Bronchial epithelial cell (primary cell): ENCODE data around the gene GDF15. TPM values are rescaled to one million over a fixed set of nuclear protein-coding genes. Genes with fewer than 3 reads are reported as not detected.
A peak's percentile ranks its signal among the peaks of the same experiment; 100 is the strongest.

ENCODE experiments used
- DNase-seq: peaks from one replicate; pipeline ENCODE4 v3.0.0-alpha.2; 2010; ENCODE audit warnings: low read depth
- FAIRE-seq: peaks from 2 replicates; lab custom pipeline; 2011; peaks lifted over from hg19 to GRCh38; lab: Jason Lieb, UNC
- H3K27me3 ChIP-seq: 2 replicates; pipeline ENCODE4 v1.5.1; 2011; ENCODE audit warnings: low read length; ENCODE audit not compliant: control insufficient read depth, insufficient read depth
- H3K36me3 ChIP-seq: 2 replicates; pipeline ENCODE4 v1.5.1; 2011; ENCODE audit warnings: low read length; ENCODE audit not compliant: control insufficient read depth, insufficient read depth
- H3K4me3 ChIP-seq: 2 replicates; pipeline ENCODE4 v1.5.1; 2011; ENCODE audit warnings: mild to moderate bottlenecking, low read depth, low read length, control low read depth
- CTCF ChIP-seq: IDR thresholded peaks from 2 replicates; pipeline ENCODE4 v1.5.1; 2011; ENCODE audit warnings: mild to moderate bottlenecking, moderate library complexity, low read length, control low read depth, inconsistent platforms; ENCODE audit not compliant: insufficient read depth, severe bottlenecking
- total RNA-seq: library from RNA; depleted of rRNA; stranded (reverse); fragments of >200 nt; gene quantifications from 2 replicates; pipeline ENCODE4 v1.2.1, GENCODE V29; 2014

Gene GDF15
- total RNA-seq, 1 donor from 2014 or later: 123 TPM

GRCh38 chr19:18422530-18423191 lies 36.7 kb downstream of the GDF15 start:
- H3K4me3 ChIP-seq: no peak overlapping the region
- FAIRE-seq (no peak), DNase-seq (no peak)
- no peaks in the 10 kb centered on the region for H3K27me3 ChIP-seq
- TF ChIP-seq CTCF: no peak
- no peaks in the 10 kb centered on the region for H3K36me3 ChIP-seq

GRCh38 chr19:18423258-18424020 lies 37.5 kb downstream of the GDF15 start:
- Histone ChIP-seq H3K27me3 (no peaks in the 10 kb centered on the region), H3K36me3 (no peaks in the 10 kb centered on the region), H3K4me3 (no peak overlapping the region)
- FAIRE-seq: no peak
- DNase-seq: no peak
- TF ChIP-seq CTCF: no peak

- Histone ChIP-seq H3K36me3 (no peaks in the 10 kb centered on the region), H3K27me3 (no peaks in the 10 kb centered on the region), H3K4me3 (no peak overlapping the region)
- DNase-seq: no peak
- FAIRE-seq: no peak
- no peak for TF ChIP-seq CTCF
Observed at GRCh38 chr19:18424122-18424889, 38.3 kb downstream of the GDF15 start.

- TF ChIP-seq CTCF: no peak
- Histone ChIP-seq H3K27me3 (no peaks in the 10 kb centered on the region), H3K4me3 (no peak overlapping the region), H3K36me3 (no peaks in the 10 kb centered on the region)
- FAIRE-seq (no peak), DNase-seq (no peak)
Observed at GRCh38 chr19:18424890-18425514, 39.0 kb downstream of the GDF15 start.

GRCh38 chr19:18425515-18426415 lies 39.8 kb downstream of the GDF15 start:
- no peak overlapping the region for H3K4me3 ChIP-seq
- no peak for DNase-seq
- FAIRE-seq: no peak
- H3K27me3 ChIP-seq: no peaks in the 10 kb centered on the region
- TF ChIP-seq CTCF: peak; percentile 1
- no peaks in the 10 kb centered on the region for H3K36me3 ChIP-seq
